MCF 10A (cell line): Measurements from ENCODE around the gene AMBRA1. TPM values are rescaled to one million over a fixed set of nuclear protein-coding genes. Genes with fewer than 3 reads are reported as not detected.

Experiments used
- BruUV-seq: library from RNA; stranded (reverse); fragments of 400-500 nt; replicated peaks from 2 replicates; lab custom pipeline; 2021; lab: Mats Ljungman, UMichigan
- CTCF ChIA-PET: fragments of 300-600 bp; sonication (Branson Sonifier 250); formaldehyde crosslinking; extraction: SDS; loops from one replicate; lab custom pipeline; 2021; ENCODE audit warnings: antibody characterized with exemption, inconsistent platforms; lab: Yijun Ruan, JAX
- POLR2A ChIA-PET: fragments of 300-600, 350-650 bp; sonication (Branson Sonifier 250); formaldehyde crosslinking; extraction: SDS; loops from one replicate; lab custom pipeline; 2020; ENCODE audit warnings: antibody characterized with exemption, inconsistent platforms; lab: Yijun Ruan, JAX
- DNase-seq: peaks from one replicate; pipeline ENCODE4 v3.0.0-alpha.2; 2018; ENCODE audit not compliant: unreplicated experiment
- H3K27ac Mint-ChIP-seq: one replicate; pipeline ENCODE4 v1.8.0; 2022; ENCODE audit warnings: mild to moderate bottlenecking, low read depth, mixed read lengths; ENCODE audit not compliant: unreplicated experiment
- H3K27me3 Mint-ChIP-seq: one replicate; pipeline ENCODE4 v1.8.0; 2022; ENCODE audit warnings: mixed read lengths; ENCODE audit not compliant: insufficient read depth, unreplicated experiment
- H3K36me3 Mint-ChIP-seq: one replicate; pipeline ENCODE4 v1.8.0; 2022; ENCODE audit warnings: mild to moderate bottlenecking, moderate library complexity, mixed read lengths; ENCODE audit not compliant: insufficient read depth, unreplicated experiment
- H3K4me1 Mint-ChIP-seq: one replicate; pipeline ENCODE4 v1.8.0; 2022; ENCODE audit warnings: mixed read lengths; ENCODE audit not compliant: insufficient read depth, unreplicated experiment
- H3K4me3 Mint-ChIP-seq: one replicate; pipeline ENCODE4 v1.8.0; 2022; ENCODE audit warnings: mild to moderate bottlenecking, moderate library complexity, mixed read lengths; ENCODE audit not compliant: unreplicated experiment
- H3K9me3 Mint-ChIP-seq: one replicate; pipeline ENCODE4 v1.8.0; 2022; ENCODE audit warnings: mixed read lengths; ENCODE audit not compliant: unreplicated experiment
- CTCF ChIP-seq: fragments of 200-600 bp; IDR thresholded peaks from one replicate; pipeline ENCODE4 v1.8.0; 2022; ENCODE audit warnings: antibody characterized with exemption, mild to moderate bottlenecking; ENCODE audit not compliant: unreplicated experiment
- intact Hi-C: fragments of 100-400 bp; cut with micrococcal nuclease; formaldehyde crosslinking; loops from 2 replicates; pipeline ENCODE4 v1.14.1; 2022
- total RNA-seq: library from RNA; stranded (reverse); gene quantifications from 2 replicates; pipeline ENCODE4 v1.2.3, GENCODE V29; 2022

The AMBRA1 gene
- total RNA-seq, 1 experiment from 2014 or later, result 19.6 TPM

DNA sequence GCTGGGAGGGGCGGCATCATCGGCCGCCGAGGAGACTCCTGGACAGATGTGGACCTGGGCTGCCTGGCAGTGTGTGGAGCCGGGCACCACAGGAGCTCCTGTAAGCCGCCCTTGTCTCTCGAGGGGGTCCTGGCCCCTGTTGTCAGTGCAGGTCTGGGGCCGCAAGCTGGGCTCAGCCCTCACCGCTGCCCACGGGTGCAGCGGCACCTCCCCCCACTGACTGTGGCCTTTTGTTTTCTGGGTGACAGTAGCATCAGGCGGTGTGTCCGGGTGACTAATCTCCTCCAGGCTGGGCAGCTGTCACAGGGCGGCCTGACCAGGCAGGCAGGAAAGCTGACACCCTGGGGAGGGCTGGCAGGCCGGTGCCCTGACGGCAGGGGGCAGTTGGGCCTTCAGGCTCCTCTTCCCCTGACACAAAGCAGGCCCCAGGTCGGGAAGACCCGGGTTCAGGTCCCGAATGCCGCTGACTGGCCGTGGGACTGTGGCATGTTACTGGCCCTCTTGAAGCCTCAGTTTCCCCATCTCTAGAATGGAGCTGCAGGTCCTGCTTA lies 230.3 kb downstream of the AMBRA1 start:
- BruUV-seq, result no TSS peak
- CTCF ChIA-PET, result interaction anchor here (0.5 to 1.9 kb wide), 4 partner anchors 8 to 295 kb away, joined by 3 to 6 read pairs (median 3); no protein-coding TSS in a partner anchor
- peak; percentile 69 for DNase-seq
- Mint-ChIP-seq H3K9me3 (no peaks in the 10 kb centered on the region), H3K4me1 (peaks cover 10% of the 10 kb centered on the region), H3K27ac (peak overlapping the region; percentile 93), H3K36me3 (peaks cover 6% of the 10 kb centered on the region), H3K4me3 (no peak overlapping the region), H3K27me3 (no peaks in the 10 kb centered on the region)
- intact Hi-C loops, result no loop called here
- POLR2A ChIA-PET, result interaction anchor here (0.5 kb wide), 1 partner anchor 149 kb away, joined by 3 read pairs; no protein-coding TSS in a partner anchor
- no peak for TF ChIP-seq CTCF

GRCh38 chr11:46363031-46363407 lies 230.8 kb downstream of the AMBRA1 start:
- Mint-ChIP-seq H3K27ac (peak overlapping the region; percentile 93), H3K9me3 (no peaks in the 10 kb centered on the region), H3K36me3 (peaks cover under 1% of the 10 kb centered on the region), H3K27me3 (no peaks in the 10 kb centered on the region), H3K4me3 (no peak overlapping the region), H3K4me1 (peaks cover 10% of the 10 kb centered on the region)
- ChIA-PET CTCF (interaction anchor here (0.8 to 1.9 kb wide), 2 partner anchors 9 to 26 kb away, joined by 3 to 6 read pairs; no protein-coding TSS in a partner anchor), POLR2A (no interaction called here)
- TF ChIP-seq CTCF, result no peak
- intact Hi-C loops, result no loop called here
- DNase-seq, result no peak
- no TSS peak for BruUV-seq

- Mint-ChIP-seq H3K4me3 (no peak overlapping the region), H3K36me3 (no peaks in the 10 kb centered on the region), H3K4me1 (peaks cover 16% of the 10 kb centered on the region), H3K9me3 (no peaks in the 10 kb centered on the region), H3K27ac (peak overlapping the region; percentile 93), H3K27me3 (no peaks in the 10 kb centered on the region)
- no peak for TF ChIP-seq CTCF
- no peak for DNase-seq
- POLR2A ChIA-PET, result no interaction called here
- no TSS peak for BruUV-seq
- CTCF ChIA-PET, result interaction anchor here (0.6 to 3.1 kb wide), 5 partner anchors 11 to 1218 kb away, joined by 3 to 23 read pairs (median 3); no protein-coding TSS in a partner anchor
- intact Hi-C loops, result no loop called here
These were observed 231.4 kb downstream of the AMBRA1 start for GRCh38 chr11:46362156-46363030.
